GM21786 (cell line): Measurements from ENCODE around the gene SLFN12L.
"Not testable (repeated sequence)": the region's sequence is repeated elsewhere in the genome, so short reads cannot be mapped to it uniquely, and the experiment has no call there.

Experiments used
- ATAC-seq: cut with Tn5 transposase; IDR thresholded peaks from one replicate; pipeline ENCODE4 v1.9.1; 2021; ENCODE audit not compliant: unreplicated experiment

SLFN12L gene

GRCh38 chr17:35543856-35544255, 6.4 kb upstream of the SLFN12L start:
- no peak for ATAC-seq

DNA sequence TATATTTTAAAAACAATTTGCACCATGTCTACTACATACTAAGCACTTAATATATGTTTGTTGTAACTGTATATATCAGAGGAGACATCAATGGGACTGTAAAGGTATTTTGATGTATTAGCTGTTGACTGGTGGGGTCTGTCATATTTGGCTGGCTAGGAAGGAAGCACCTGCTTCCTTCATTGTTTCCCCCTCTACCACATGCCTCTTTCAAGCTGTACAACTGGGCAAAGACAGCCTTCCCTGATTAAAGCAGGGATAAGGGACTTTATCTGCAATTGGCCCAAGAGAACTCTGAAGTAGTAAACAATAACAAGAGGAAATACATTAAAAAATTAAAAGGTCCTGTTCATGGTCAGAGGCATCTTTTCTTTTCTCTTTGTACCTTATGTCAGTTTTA, 5.5 kb upstream of the SLFN12L start:
- ATAC-seq = no peak

DNA sequence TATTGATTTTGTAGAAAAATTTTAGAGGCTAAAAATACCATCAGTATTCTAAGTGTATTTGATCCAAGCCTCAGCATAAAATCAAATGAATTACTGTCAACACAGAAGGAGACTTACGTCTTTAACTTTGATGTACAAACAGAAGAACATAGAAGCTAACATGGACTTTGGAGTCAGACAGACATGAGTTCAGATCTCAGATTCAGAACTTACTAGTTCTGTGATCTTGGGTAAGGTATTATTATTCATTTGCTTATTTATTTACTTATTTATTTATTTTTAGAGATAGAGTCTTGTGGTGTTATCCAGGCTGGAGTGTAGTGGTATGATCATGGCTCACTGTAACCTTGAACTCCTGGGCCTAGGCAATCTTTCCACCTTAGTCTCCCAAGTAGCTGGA, 4.0 kb upstream of the SLFN12L start:
- ATAC-seq = no peak

DNA sequence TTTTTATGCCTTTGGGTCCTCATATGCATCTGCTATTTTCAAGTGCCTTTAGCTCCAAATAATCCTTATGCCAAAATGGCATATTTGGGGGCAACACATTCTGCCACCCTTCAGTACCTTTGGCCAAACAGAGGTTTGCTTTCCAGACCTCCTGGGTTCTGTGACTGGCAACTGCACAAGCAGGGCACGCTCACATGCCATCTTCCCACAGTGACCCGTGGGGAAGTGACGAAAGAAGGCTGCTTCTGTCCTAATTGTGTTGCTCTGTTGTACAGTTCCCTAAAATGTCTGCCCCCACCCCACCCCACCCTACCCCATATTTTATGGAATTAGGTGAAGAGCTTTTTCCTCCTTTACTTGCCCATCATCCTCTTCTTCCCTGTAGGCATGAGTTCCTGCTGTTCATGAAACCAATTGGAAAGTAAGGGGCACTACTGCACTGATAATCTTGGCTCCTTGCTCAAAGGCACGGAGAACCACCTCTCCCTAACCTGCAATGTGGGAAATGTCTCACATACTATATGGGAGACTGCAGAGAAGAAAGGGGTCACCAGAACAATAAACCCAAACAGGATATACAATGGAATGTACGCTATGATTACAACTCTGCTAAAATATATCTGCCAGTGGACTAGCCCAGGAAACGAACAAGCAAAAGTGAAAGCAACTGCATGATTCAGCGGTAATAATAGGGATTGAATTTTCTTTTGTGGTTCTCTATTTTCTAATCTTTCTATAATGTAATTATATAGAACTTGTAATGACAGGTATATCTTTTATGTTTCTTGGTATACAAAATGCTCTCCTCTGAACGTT, 3.3 kb upstream of the SLFN12L start:
- ATAC-seq = no peak

- ATAC-seq = no peak
These were observed 2.2 kb upstream of the SLFN12L start for GRCh38 chr17:35539659-35540026.

DNA sequence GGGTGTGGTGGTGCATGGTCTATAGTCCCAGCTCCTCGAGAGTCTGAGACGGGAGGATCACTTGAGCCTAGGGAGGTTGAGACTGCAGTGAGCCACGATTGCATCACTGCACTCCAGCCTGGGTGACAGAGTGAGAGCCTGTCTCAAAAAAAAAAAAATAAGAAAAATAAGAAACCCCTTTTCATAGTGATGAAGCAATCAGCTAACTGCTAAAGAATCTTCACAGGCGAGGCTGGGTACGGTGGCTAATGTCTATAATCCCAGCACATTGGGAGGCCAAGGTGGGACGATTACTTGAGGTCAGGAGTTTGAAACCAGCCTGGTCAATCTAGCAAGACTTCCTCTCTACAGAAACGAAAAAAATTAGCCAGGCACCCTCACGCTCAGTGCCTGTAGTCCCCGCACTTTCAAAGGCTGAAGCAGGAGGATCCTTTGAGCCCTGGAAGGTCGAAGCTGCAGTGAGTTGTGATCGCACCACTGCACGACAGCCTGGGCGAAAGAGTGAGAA, 760 bp downstream of the SLFN12L start:
- ATAC-seq = no peak

- ATAC-seq = not testable (repeated sequence)
These were observed 2.1 kb downstream of the SLFN12L start for GRCh38 chr17:35535406-35535805.

DNA sequence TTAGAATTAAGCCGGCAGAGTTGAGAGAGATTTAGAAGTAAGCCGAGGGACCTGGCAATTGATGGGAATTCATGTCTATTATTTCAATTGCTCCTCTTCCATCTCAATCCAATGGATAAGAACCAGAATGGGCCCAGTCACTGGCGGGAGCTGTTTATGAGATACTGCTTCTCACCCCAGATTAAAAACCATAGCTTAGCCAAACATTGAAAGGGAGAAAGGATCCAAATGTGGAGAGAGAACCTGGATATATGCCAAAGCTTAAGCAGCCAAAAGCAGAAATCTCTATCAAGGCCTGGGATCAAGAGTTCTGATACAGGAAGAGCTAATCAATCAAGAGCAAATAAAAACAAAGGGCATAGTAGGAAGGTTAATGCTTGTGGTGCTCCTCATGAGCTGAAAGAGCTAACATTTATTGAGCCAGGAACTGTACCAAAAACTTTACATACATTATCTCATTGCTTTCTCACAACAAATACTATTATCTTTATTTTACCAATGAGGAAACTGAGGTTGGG, 2.8 kb downstream of the SLFN12L start:
- no peak for ATAC-seq

DNA sequence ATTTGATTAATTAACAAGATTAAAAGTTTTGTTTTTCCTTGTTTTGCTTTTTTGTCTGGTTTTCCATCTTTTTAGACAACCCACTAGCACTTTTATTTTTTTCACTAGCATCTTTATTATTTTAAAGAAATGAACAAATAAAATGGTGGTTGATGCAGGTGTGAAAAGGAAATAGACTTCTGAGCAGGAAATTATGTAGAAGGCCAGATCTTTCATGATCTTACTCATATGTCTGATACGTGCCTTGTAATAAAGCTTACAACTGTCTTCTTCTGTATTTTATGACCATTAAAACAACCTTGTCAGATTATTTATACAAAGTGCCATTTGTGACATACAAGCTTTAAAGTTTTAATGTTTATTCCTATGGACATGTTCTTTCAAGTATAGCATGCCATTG, 6.3 kb downstream of the SLFN12L start:
- ATAC-seq = no peak

- no peak for ATAC-seq
These were observed 7.6 kb downstream of the SLFN12L start for GRCh38 chr17:35529866-35530265.

GRCh38 chr17:35529326-35529725, 8.2 kb downstream of the SLFN12L start:
- ATAC-seq = not testable (repeated sequence)

GRCh38 chr17:35523296-35523695, 14.2 kb downstream of the SLFN12L start:
- no peak for ATAC-seq

GRCh38 chr17:35521654-35522256, 15.7 kb downstream of the SLFN12L start:
- ATAC-seq = not testable (repeated sequence)

DNA sequence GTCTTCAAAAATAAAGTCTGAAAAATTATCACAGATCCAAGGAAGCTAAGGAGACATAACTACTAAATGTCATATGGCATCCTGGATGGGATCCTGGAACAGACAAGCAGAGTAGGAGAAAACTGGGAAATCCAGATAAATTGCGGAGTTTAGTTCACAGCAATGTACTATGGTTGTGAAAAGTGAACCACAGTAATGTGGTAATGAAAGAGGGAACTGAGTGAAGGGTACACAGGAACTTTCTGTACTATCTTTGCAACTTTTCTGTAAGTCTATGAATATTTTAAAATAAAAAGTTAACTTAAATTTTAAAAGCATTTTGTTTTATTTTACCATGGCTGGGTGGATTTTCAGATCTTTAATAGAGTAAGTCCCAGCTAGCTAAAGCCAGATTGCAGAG, 16.3 kb downstream of the SLFN12L start:
- no peak for ATAC-seq

GRCh38 chr17:35519906-35520442, 17.5 kb downstream of the SLFN12L start:
- no peak for ATAC-seq

DNA sequence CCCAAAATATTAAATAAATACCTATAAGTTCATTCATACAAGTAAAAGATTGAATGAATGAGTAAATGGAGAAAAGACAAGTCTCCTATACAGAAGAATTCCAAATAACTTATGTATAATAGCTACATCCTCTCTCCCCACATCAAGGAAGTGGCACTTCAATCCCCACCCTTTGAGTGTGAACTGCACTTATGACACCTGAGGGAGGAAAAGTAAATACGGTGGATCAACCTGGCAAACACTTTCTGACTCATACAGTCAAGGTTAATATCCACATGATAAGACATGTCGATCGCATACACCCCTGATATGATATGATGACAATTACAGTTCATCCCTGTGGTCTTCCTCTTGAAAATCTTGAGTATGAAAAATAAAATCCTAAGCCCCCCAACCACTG, 18.0 kb downstream of the SLFN12L start:
- ATAC-seq = no peak

GRCh38 chr17:35518431-35518830, 19.0 kb downstream of the SLFN12L start:
- not testable (repeated sequence) for ATAC-seq

DNA sequence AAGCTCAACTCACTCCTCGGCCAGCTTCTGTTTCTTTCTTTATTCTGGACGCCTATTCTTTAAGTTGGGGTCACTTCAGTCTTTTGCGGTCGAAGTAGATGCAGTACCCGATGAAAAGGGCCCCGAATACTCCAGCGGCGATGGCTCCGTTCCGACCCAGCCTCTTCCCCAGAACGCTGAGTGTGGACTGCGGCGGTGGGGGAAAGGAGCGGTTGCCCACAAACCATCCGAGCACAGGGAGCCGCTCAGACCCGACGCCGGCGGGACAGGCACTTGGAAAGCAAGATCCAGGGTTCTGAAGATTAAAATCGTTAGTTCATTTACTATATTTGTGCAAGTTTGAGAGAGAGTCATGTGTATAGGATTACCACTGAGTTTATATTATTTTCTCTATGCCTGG, 22.5 kb downstream of the SLFN12L start:
- ATAC-seq = no peak

DNA sequence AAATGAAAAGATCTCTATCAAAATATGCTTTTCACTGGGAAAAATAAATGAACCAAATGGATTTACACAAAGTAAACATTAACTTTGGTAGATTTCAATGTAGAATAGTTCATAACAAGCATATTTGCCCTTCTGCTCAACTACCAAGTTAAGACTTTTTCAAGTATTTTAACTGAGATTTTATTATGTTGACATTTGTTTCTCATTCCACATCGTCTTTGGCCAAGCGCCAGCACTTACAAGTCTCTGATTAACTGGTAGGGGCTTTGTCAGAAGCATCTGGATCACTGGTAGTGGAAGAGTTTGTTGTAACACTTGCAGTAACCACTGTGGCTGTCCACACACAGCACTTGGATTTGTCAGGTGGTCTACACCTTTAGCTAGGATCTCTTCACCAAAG, 22.9 kb downstream of the SLFN12L start:
- no peak for ATAC-seq

DNA sequence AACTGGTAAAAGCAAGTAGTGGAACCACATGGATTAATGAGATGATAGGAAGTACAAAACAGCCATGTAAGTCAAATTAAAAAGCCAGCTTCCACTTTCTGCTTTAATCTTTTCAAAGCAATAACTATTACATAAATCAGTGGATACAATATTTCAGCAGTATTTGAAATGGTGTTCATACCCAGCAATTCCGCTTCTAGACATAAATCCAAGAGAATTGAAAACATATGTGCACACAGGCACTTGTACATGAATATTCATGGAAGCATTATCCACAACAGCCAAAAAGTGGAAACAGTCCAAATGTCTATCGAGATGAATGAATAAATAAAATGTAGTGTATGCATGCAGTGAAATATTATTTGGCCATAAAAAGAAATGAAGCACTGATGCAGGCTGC, 27.4 kb downstream of the SLFN12L start:
- ATAC-seq = no peak

DNA sequence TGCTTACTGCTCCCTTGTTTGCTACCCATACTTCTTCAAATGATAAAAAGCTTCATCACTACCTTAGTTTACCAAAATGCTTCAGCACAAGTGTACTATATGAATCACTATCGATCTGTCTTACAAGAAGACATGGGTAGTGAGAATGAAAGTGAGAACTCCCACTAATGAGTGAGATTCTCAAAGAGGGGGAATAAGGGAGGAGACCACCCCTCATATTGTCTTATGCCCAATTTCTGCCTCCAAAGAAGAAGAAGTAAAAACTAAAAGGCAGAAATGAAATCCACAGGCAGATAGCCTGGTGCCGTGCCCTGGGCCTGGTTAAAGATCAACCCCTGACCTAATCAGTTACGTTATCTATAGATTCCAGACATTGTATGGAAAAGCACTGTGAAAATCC, 29.8 kb downstream of the SLFN12L start:
- ATAC-seq = not testable (repeated sequence)

DNA sequence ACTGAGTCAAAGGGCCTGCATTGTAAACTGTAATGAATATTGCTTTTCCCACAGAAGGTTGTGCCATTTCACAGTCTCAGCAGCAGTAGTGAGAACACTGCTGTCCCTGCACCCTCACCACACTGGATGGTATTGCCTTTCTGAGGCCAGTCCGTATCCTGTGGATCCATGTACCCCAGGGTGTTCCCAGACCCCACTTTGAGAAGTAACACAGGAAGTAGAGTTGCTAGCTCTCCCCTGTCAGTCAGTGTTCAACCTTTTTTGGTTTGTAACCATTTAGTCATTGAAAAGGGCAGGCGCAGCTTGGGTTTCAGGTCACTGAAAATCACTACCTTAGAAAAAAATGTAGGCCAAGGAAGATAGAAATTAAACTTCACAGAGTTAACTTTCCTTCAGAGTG, 37.9 kb downstream of the SLFN12L start:
- ATAC-seq = no peak
